MM.1S (cell line): Measurements from ENCODE around the gene GRPEL1.

Source experiments
- CTCF ChIP-seq: fragments of 300-600 bp; sonication (generic); IDR thresholded peaks from 2 replicates; pipeline ENCODE4 v1.5.1; 2016; ENCODE audit warnings: antibody characterized with exemption, low read length, mixed read lengths
- EZH2 ChIP-seq: fragments of 300-600 bp; sonication (generic); optimal IDR thresholded peaks from 2 replicates; pipeline ENCODE3; 2017; ENCODE audit warnings: low read depth, mild to moderate bottlenecking, antibody characterized with exemption, low read length, mixed read lengths
- EZH2phosphoT487 ChIP-seq: fragments of 300-600 bp; sonication (generic); IDR thresholded peaks from 2 replicates; pipeline ENCODE4 v1.6.1; 2018; ENCODE audit warnings: antibody characterized with exemption, low read length

GRCh38 chr4:7020290-7020689, 47.6 kb downstream of the GRPEL1 start:
- TF ChIP-seq CTCF (no peak), EZH2 (no peak), EZH2phosphoT487 (no peak)
